H1 (cell line): ENCODE results near the gene RASAL1.

Experiments
- ATF2 ChIP-seq: IDR thresholded peaks from 2 replicates; pipeline ENCODE4 v1.6.1; 2012; ENCODE audit warnings: low read length, inconsistent platforms
- ATF3 ChIP-seq: IDR thresholded peaks from 2 replicates; pipeline ENCODE4 v1.6.1; 2011; ENCODE audit warnings: low read depth, mild to moderate bottlenecking, low read length; ENCODE audit not compliant: insufficient read depth
- JUN ChIP-seq: IDR thresholded peaks from 2 replicates; pipeline ENCODE4 v1.6.1; 2011; ENCODE audit warnings: low read depth, mild to moderate bottlenecking, improper control_type of control experiment, low read length
- KDM4A ChIP-seq: IDR thresholded peaks from one replicate; pipeline ENCODE4 v1.7.1; 2012; ENCODE audit warnings: low read depth, mild to moderate bottlenecking, moderate library complexity, low read length, inconsistent platforms; ENCODE audit not compliant: severe bottlenecking
- KDM5A ChIP-seq: fragments of 200-600 bp; IDR thresholded peaks from 2 replicates; pipeline ENCODE4 v1.7.1; 2012; ENCODE audit warnings: mild to moderate bottlenecking, low read length, inconsistent platforms, mixed read lengths
- MAFK ChIP-seq: IDR thresholded peaks from 2 replicates; pipeline ENCODE4 v1.6.1; 2012; ENCODE audit warnings: low read depth, mild to moderate bottlenecking, improper control_type of control experiment, low read length
- POLR2A ChIP-seq, 2 experiments: IDR thresholded peaks; 1 replicate in 1 of 2; 2 replicates in 1 of 2; pipeline ENCODE4 v1.6.1; 2011; ENCODE audit warnings: low read depth in 2 of 2, low read length in 2 of 2, mild to moderate bottlenecking in 2 of 2; ENCODE audit errors: control extremely low read depth in 1 of 2
- RAD21 ChIP-seq, 2 experiments: IDR thresholded peaks in 1 of 2; conservative IDR thresholded peaks in 1 of 2; 2 replicates each; pipeline ENCODE4 v1.6.1; 2011; ENCODE audit warnings: low read depth in 2 of 2, low read length in 2 of 2, improper control_type of control experiment in 1 of 2, inconsistent platforms in 1 of 2, mild to moderate bottlenecking in 1 of 2, moderate library complexity in 1 of 2
- RFX5 ChIP-seq: IDR thresholded peaks from 2 replicates; pipeline ENCODE4 v1.6.1; 2011; ENCODE audit warnings: low read depth, low read length, improper control_type of control experiment, borderline replicate concordance
- RXRA ChIP-seq: IDR thresholded peaks from 2 replicates; pipeline ENCODE4 v1.6.1; 2011; ENCODE audit warnings: low read depth, mild to moderate bottlenecking, low read length, moderate library complexity; ENCODE audit not compliant: insufficient read depth
- YY1 ChIP-seq: IDR thresholded peaks from 2 replicates; pipeline ENCODE4 v1.6.1; 2011; ENCODE audit warnings: low read depth, mild to moderate bottlenecking, low read length
- ZNF274 ChIP-seq: IDR thresholded peaks from 2 replicates; pipeline ENCODE4 v1.7.0; 2012; ENCODE audit warnings: low read length, borderline replicate concordance; ENCODE audit errors: extremely low read depth
- TF ChIP-seq, protein P1 (sequence below), 3 experiments: IDR thresholded peaks; 1 replicate in 2 of 3; 2 replicates in 1 of 3; pipeline versions ENCODE4 v1.5.1 to v1.6.1; 2011; ENCODE audit warnings: low read length in 3 of 3, mild to moderate bottlenecking in 3 of 3, inconsistent platforms in 2 of 3, low read depth in 1 of 3, moderate library complexity in 1 of 3; ENCODE audit not compliant: insufficient read depth in 1 of 3; ENCODE audit errors: control extremely low read depth in 1 of 3

DNA sequence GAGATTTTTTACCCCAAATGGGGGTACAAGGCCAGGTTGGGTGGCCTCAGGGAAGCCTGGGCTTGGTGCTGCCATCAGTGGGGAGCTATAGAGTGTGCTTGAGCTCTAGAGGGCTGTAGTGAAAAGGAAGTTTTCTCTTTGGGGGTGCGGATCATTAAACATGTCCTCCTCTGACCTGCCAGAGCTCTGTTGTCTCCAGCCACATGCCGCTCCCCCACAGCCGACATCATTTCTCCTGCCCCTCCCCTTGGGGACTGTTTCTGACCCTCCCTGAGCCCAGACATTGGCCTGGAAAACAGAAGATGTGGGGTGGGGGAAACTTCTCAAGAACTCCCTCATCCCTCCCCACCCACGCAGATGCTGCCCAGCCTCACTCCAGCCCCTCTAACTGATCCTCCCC is 53.7 kb downstream of the RASAL1 start:
- TF ChIP-seq JUN: no peak
- TF ChIP-seq KDM4A: no peak
- TF ChIP-seq RFX5: no peak
- no peak for TF ChIP-seq POLR2A (IDR thresholded peaks at IDR 0.05; ENCODE audit: control extremely low read depth in 1 of 2, low read depth in 2 of 2, low read length in 2 of 2)
- no peak for TF ChIP-seq RAD21 (IDR thresholded peaks at IDR 0.05 in 1 of 2, conservative IDR thresholded peaks at IDR 0.05 in 1 of 2; ENCODE audit: low read depth in 2 of 2, low read length in 2 of 2)
- TF ChIP-seq, protein P1, sequence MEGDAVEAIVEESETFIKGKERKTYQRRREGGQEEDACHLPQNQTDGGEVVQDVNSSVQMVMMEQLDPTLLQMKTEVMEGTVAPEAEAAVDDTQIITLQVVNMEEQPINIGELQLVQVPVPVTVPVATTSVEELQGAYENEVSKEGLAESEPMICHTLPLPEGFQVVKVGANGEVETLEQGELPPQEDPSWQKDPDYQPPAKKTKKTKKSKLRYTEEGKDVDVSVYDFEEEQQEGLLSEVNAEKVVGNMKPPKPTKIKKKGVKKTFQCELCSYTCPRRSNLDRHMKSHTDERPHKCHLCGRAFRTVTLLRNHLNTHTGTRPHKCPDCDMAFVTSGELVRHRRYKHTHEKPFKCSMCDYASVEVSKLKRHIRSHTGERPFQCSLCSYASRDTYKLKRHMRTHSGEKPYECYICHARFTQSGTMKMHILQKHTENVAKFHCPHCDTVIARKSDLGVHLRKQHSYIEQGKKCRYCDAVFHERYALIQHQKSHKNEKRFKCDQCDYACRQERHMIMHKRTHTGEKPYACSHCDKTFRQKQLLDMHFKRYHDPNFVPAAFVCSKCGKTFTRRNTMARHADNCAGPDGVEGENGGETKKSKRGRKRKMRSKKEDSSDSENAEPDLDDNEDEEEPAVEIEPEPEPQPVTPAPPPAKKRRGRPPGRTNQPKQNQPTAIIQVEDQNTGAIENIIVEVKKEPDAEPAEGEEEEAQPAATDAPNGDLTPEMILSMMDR (IDR thresholded peaks at IDR 0.05; ENCODE audit: control extremely low read depth in 1 of 3, insufficient read depth in 1 of 3, low read depth in 1 of 3, low read length in 3 of 3): no peak
- no peak for TF ChIP-seq RXRA
- no peak for TF ChIP-seq KDM5A
- no peak for TF ChIP-seq ATF2
- no peak for TF ChIP-seq YY1
- no peak for TF ChIP-seq ATF3
- TF ChIP-seq ZNF274: no peak
- TF ChIP-seq MAFK: no peak
